HG03039 (cell line): ENCODE data around the gene PCED1B.
A peak's percentile ranks its signal among the peaks of the same experiment; 100 is the strongest.
"Not testable (repeated sequence)": the region's sequence is repeated elsewhere in the genome, so short reads cannot be mapped to it uniquely, and the experiment has no call there.

Experiments
- ATAC-seq: cut with Tn5 transposase; IDR thresholded peaks from one replicate; pipeline ENCODE4 v1.9.1; 2021; ENCODE audit warnings: mild to moderate bottlenecking, moderate library complexity; ENCODE audit not compliant: unreplicated experiment

The PCED1B gene, protein sequence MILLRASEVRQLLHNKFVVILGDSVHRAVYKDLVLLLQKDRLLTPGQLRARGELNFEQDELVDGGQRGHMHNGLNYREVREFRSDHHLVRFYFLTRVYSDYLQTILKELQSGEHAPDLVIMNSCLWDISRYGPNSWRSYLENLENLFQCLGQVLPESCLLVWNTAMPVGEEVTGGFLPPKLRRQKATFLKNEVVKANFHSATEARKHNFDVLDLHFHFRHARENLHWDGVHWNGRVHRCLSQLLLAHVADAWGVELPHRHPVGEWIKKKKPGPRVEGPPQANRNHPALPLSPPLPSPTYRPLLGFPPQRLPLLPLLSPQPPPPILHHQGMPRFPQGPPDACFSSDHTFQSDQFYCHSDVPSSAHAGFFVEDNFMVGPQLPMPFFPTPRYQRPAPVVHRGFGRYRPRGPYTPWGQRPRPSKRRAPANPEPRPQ

DNA sequence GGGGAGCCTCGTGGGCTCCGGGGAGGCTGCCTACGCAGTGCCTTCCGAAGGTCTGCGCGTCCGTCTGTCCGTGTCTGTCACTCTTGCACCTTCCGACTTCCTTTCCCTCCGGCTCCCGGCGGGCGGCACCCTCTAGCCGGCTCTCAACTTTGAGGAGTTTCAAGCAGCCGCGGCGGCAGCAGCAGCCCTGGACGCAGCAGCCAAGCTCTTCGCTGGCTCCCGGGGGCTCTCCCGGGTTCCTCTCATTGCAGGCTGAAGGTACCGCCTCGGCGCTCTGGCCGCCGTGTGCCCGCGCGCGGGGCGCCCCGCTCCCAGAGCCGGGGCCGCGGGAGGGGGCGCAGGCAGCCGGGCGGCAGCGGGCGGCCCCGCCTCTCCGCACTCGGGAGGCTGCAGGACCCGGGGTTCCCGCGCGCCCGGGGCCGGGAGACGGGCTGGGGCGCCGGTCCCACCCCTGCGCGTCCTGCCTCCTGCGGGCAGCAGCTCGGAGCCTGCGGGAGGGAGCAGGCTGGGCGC is at the start of gene PCED1B, which contains the start of gene AMIGO2:
TSS of gene PCED1B (plus strand) at position 154 of the 513 bp plus-strand sequence. CDS start 155,443 bp downstream, outside the sequence.
TSS of gene AMIGO2 (minus strand) at position 492 of the 513 bp plus-strand sequence. CDS start 957 bp downstream, outside the sequence.
- peak; percentile 61 for ATAC-seq

DNA sequence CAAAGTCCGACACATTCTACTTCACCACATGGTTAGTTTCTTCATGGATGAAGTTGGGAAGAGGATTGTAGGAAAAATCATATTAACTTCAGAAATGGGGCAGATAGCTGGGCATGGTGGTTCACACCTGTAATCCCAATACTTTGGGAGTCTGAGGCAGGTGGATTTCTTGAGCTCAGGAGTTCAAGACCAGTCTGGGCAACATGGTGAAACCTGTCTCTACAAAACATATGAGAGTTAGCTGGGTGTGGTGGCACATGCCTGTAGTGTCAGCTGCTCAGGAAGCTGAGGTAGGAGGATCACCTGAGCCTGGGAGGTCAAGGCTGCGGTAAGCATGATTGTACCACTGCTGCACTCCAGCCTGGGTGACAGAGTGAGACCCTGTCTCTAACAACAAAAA is 49.5 kb upstream of the PCED1B start:
- ATAC-seq, result no peak

DNA sequence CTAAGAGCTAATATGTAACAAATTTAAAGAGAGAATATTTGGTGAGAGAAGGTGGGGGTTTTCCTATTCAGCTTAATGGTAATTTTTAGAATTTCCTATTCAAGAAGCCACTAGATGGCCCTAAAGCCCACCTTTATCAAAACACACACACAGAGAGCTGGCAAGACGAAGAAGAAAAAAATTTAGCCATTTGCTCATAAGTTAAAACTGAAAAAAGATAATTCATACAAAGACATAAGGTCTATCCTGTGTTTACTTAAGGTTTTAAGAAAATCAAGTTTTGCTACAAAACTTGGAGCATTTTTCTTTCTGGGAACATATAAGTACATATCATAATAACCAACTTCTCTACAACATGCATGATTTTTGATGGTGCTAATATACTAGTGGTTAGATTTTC is 46.8 kb upstream of the PCED1B start:
- no peak for ATAC-seq

DNA sequence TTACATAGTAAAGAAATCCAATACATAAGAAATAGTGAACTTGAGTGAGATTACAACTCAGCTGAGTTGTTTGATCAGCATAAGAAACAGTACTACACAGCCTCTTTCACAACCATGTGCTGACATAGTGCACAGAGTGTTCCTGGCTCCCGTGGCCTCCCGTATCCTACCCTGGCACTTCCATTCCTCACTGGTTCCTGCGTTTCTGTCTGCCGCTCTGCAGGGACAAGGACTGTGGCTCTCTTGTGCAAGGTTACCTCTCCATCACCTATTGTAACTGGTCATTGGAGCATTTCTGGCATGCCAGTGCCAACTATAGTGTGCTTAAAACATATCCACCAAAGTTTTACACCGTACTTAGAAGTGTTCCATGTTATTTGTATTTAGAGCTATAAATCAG is 46.3 kb upstream of the PCED1B start:
- ATAC-seq, result no peak

DNA sequence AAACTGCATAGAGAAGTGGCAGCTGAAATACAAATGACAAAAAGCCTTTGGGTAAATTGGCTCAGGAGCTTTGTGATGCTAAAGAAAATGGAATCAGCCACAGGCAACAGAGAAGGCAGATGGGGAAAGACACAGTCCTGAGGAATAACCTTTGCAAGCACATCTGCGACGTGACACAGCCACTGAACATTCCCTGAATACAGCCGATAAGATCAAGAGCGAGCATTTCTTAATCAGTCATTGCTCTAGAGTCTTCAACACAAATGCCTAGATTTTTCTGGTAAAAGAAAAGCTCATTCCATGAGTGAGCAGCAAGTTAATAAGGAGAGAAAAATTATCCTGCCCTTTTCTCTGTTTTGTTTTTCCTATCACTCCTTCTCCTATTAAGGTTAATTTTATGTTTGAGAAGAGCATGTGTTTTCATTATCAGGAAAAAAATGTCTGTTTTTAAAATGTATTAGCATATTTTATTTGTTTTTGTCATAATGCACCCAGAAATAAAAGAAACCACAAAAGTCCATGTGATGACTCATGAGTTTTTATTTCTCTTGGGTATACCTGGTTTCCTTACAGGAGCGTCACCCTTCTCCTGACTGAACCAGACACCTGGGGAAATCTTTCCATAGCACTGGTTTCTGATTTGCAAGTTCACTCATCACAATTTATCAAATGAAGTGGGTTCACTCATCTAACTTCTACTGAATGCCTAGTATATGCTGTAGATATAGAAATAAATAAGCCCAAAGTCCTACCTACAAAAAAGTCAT is 45.4 kb upstream of the PCED1B start:
- no peak for ATAC-seq

DNA sequence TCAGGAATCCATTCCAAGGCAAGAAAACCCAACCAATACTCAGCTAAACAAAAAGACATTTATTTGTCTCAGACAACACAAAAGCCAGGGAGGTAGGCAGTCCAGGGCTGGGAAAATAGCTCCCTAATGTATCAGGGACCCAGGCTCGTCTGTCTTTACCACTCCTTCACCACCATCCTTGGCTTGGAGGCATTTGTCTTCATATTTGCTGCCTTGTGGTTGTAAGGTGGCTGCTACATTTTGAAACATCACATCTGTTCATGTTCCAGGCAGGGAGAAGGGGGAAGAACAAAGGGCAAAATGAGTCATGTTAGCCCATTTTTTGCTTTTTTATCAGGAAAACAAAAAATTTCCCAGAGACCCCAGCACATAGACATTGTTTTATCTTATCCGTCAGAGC is 44.8 kb upstream of the PCED1B start:
- no peak for ATAC-seq

DNA sequence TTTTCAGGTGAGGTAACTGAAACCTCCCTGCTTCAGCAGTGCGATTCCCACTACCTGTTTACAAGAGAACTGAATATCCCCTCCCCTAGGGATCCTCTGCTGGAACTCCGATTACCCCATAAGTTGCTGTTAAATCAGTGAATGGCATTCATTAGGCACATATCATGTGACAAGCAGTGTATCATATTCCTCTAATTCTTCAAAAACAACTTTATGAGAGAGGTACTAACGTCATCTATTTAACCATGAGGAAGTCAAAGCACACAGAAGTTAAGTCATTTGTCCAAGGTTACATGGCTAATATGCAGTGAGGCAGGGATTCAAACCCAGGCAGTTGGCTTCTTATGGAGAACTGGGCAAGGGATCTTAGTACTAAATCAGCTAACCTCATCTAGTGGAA is 43.9 kb upstream of the PCED1B start:
- no peak for ATAC-seq

DNA sequence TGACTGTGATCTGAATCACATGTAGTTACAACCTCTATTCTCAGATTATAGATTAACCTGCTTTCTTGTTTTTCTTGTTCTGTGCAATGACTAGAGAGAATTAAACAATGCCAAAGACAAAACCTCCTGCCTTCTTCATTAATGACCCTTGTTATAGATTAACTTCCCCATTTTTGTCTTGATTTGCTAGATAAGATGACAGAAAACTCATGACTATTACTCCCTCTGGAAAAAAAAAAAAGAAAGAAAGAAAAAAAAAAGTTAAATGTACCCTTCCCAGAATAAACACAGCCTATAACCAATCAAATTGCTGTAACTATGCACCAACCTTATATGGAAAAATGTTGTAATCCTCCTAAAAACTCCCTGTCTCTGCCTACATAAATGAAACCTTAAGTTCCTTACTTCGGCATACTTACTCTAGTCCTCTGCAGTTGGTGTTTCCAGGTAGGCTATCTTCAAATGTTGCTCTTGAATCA is 41.1 kb upstream of the PCED1B start:
- no peak for ATAC-seq

DNA sequence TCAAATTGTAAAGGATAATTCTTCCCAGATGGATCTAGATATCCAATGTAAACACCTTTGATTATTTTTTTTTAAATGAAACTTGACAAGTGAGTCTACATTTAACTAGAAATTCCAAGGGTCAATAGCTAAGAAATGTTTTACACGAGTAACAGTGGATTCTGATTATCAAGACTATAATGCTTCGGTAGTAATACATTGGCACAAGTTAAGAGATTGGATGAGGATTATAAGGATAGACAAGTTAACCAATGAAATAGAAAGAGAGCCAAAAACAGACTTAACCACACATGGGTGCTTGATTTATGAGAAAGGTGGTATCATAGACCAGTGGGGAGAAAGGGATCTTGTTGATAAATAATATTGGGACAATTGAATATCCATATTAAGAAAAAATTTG is 40.3 kb upstream of the PCED1B start:
- ATAC-seq, result no peak

DNA sequence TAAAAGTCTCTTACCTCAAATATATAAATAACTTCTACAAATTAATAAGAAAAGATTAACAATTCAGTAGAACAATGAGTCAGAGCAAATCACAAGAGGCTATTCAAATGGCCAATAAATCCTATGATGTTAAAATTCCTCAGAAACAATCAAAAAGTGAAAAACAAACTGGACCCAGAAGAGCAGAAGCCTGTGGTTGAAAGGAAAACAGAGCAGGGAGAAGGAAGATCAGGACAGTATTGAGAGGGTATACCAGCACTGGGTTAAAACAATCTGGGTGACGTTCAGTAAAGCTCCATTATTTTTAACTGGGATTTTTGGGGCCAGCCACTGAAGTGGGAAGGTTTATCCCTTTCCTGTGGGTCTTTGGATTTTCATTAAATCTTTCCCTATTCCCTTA is 39.7 kb upstream of the PCED1B start:
- no peak for ATAC-seq

DNA sequence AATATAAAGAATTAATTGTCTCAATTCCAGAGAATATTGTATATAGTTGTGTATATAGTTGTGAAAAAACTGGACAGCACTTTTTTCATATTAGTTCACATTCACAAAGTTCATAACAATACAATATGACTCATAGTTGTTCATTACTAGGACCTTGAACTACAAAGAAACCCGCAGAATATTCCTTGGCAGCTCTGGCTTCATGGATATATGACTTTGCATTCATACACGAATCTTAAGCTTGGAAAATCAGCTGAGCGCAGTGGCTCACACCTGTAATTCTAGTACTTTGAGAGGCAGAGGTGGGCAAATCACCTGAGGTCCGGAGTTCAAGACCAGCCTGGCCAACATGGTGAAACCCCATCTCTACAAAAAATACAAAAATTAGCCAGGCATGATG is 38.1 kb upstream of the PCED1B start:
- no peak for ATAC-seq

DNA sequence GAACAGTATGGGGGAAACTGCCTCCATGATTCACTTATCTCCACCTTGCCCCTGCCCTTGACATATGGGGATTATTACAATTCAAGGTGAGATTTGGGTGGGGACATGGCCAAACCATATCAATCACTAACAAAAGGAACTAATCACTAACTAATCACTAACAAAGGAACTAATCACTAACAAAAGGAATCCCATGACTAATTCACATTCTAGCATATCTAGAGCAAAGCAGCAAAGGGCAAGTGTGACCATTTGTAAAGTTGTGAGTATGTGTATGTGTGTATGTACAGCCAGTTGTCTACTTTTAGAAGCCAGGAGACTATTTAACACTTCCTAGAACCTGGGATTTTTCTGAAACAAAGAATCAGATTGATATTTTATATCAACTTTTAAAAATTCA is 30.9 kb upstream of the PCED1B start:
- no peak for ATAC-seq

DNA sequence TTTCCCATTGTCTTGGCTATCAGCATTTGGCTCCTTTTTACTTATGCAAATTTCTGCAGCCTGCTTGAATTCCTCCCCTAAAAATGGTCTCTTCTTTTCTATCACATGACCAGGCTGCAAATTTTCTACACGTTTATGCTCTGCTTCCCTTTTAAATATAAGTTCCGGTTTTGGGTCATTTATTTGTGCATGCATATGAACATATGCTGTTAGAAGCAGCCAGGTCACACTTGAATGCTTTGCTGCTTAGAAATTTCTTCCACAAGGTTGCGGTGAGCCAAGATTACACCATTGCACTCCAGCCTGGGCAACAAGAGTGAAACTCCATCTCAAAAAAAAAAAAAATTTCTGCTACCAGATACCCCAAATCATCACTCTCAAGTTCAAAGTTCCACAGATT is 28.1 kb upstream of the PCED1B start:
- ATAC-seq, result not testable (repeated sequence)

DNA sequence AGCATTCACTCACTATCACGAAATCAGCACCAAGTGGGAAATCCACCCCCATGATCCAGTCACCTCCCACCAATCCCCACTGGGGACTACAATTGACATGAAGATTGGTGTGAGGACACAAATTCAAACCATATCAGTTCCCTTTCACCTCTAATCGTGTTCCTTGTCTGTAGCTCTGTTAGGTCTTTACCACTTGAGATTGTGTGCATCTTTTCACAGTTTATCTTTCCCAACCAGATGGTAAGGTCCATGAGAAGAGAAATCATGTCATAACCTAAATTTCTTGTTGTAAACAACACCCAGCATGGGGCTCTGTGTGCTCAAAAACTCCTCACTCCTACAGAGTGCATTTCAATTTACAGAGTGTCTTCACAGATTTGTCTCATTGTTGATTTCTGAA is 27.1 kb upstream of the PCED1B start:
- no peak for ATAC-seq

DNA sequence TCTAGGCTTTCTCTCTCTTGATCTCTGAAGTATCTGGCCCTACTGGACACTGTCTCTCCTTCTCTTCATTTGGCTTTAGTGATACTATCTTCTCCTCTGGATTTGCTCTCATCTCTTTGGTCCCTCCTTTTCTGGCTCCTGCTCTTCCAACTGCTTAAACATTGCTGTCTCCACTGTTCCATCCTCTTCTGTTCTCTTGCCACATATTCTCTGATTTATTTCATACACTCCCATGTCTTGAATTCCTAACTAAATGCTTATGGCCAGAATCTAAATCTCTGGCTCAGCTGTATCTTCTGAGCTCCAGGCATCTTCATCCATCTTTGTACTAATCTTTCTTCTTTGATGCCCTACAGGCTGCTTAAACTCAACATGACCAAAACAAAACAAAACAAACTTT is 25.5 kb upstream of the PCED1B start:
- ATAC-seq, result no peak

DNA sequence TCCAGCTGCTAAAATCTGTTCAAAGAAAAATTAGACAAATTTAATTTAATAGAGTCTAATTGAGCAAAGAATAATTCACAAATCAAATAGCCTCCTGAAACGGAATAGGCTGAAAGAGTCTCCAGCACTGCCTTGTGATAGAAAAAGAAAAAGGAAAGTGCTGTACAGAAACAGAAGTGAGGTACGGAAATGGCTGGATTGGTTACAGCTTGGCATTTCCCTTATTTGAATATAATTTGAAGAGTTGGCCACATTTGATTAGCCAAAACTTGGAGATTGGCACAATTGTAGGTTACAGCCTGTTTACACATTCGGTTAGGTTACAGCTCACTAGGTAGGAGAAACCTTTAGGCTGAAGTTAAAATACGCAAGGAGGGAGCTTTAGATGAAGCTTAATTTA is 24.8 kb upstream of the PCED1B start:
- no peak for ATAC-seq

DNA sequence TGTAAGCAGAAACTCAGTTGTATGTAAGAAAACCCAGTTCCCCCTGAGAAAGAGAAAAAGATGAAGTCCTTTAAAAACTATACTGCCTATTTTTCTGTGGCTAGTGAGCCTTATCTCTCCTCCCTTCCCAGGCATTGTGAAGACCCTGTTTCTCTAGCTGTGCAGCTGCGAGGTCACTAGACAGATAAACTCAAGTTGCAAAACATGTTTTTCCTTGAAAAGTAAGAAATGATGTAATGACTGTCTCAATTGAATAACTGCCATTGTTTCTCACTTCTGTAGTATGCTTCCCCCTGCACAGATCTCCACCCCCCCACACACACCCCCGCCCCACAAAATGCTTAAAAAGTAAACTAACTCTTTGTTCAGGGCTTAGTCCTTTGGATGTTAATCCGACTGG is 23.6 kb upstream of the PCED1B start:
- ATAC-seq, result not testable (repeated sequence)

DNA sequence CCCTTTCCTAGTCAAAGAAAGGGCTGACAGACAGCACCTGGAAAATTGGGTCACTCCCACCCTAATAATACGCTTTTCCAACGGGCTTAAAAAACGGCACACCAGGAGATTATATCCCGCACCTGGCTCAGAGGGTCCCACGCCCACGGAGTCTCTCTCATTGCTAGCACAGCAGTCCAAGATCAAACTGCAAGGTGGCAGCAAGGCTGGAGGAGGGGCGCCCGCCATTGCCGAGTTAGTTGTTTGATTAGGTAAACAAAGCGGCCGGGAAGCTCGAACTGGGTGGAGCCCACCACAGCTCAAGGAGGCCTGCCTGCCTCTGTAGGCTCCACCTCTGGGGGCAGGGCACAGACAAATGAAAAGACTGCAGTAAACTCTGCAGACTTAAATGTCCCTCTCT is 22.5 kb upstream of the PCED1B start:
- ATAC-seq, result not testable (repeated sequence)

DNA sequence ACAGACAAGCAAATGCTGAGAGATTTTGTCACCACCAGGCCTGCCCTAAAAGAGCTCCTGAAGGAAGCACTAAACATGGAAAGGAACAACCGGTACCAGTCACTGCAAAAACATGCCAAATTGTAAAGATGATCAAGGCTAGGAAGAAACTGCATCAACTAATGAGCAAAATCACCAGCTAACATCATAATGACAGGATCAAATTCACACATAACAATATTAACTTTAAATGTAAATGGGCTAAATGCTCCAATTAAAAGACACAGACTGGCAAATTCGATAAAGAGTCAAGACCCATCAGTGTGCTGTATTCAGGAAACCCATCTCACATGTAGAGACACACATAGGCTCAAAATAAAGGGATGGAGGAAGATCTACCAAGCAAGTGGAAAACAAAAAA is 20.8 kb upstream of the PCED1B start:
- not testable (repeated sequence) for ATAC-seq

DNA sequence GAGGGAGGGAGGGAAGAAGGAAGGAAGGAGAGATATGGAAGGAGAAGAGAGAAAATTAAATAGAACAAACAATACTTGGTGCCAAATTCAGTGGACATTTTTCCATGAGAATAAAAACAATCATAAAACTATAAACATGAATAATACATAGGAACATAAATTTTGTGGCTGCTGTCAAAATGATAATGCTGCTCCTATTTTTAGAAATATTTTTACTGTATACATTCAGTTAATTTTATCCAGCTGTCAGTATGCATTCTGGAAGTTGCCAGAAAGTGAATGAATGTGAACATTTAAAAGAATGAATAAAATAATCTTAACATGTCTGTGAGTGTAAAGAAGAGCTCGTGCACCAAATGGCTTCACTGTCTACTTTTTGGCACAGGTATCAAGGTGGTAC is 13.9 kb upstream of the PCED1B start:
- ATAC-seq, result no peak

DNA sequence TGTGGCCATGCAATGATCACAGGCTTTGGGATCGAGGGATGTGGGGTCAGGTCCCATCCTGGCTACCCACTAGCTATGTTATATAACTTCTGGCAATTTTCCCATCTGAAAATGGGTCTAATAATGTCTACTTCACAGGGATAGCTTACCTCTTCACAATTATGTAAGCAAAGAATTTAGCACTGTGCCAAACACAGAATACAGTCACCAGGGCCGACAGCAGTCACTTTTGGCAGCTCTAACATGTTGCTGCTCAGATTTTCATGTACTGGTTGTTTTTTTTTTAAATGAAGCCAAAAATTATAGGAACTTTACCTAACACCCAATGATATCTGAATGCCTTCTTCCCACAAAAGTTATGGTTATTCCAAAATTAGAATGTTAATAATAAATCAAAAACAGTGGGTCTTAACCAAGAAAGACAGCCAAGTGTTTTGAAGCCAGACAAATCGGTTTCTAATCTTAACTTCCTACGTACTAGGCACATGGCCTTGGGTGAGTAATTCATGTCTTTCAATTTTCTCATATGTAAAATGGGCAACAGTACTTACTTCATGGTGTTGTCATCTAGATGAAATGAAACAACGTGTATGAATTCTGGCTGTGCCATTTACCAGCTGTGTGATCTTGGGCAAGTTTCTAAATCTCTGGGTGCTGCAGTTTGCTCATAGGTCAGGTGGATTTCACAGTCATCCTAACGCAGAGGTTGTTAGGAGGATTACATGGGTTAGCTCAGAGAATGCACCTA is 13.0 kb upstream of the PCED1B start:
- no peak for ATAC-seq
